Measurements from ENCODE around the gene PMP22.

Gene PMP22

DNA sequence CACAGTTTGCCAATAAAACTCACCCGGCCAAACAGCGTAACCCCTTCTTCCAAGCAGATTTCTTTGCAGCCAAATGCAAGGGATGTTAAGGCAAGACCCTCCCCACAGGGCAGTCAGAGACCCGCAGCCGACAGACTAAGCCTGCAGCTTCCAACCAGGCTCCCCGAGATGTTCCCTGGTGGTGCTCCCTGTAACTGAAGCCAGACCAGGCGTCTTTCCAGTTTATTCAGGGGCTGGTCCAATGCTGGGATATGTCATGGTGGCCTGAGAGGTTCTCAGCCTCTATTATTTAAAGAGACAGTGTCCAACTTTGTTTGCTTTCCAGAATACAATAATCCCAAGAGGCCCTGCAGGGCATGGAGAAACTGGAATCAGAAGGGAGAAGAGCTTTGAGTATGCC lies at the start of gene PMP22:
Gene PMP22, minus strand, starts transcription at position 196 of the 400 bp plus-strand sequence. CDS start 4,599 bp downstream, outside the sequence.
- CTCF ChIA-PET: no interaction called here
- TF ChIP-seq LEF1 (IDR thresholded peaks at IDR 0.05; ENCODE audit: borderline replicate concordance) (no peak), FOXK2 (IDR thresholded peaks at IDR 0.05) (no peak), FOXA1 (IDR thresholded peaks at IDR 0.05) (no peak), HDGF (IDR thresholded peaks at IDR 0.05; ENCODE audit: borderline replicate concordance) (no peak), BHLHE40 (IDR thresholded peaks at IDR 0.05; ENCODE audit: borderline replicate concordance) (no peak), SUZ12 (IDR thresholded peaks at IDR 0.05) (no peak), TARDBP (IDR thresholded peaks at IDR 0.05) (no peak), ZNF384 (IDR thresholded peaks at IDR 0.05) (no peak)
- TF ChIP-seq, protein P1, sequence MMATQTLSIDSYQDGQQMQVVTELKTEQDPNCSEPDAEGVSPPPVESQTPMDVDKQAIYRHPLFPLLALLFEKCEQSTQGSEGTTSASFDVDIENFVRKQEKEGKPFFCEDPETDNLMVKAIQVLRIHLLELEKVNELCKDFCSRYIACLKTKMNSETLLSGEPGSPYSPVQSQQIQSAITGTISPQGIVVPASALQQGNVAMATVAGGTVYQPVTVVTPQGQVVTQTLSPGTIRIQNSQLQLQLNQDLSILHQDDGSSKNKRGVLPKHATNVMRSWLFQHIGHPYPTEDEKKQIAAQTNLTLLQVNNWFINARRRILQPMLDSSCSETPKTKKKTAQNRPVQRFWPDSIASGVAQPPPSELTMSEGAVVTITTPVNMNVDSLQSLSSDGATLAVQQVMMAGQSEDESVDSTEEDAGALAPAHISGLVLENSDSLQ (IDR thresholded peaks at IDR 0.05): no peak
- no peak for DNase-seq (ENCODE audit: extremely low spot score)
- POLR2A ChIA-PET: no interaction called here

GRCh38 chr17:15311996-15312395 lies 46.9 kb upstream of the PMP22 start:
- CTCF ChIA-PET: no interaction called here
- POLR2A ChIA-PET: no interaction called here
- TF ChIP-seq FOXA1 (IDR thresholded peaks at IDR 0.05): no peak
- no peak for DNase-seq (ENCODE audit: extremely low spot score)

DNA sequence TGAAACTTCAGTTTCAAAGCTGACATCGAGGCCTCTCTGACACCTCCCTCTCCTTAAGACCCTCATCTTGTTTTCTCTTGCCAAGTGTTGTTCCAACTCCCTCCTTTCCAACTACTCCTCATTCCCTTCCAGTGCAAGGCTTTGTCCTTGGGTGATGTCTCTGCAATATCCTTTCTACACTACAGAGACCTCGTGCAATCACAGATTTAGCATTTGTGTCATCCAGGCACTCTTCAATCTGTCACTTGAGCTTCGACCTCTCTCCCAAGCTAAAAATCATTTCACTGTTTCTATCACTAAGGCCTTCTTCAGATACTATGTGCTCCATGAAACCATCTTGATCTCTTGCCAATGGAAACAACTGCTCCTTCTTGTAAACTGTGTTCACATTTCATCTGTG lies 44.7 kb upstream of the PMP22 start:
- no peak for DNase-seq (ENCODE audit: extremely low spot score)
- POLR2A ChIA-PET: no interaction called here
- CTCF ChIA-PET: no interaction called here
- TF ChIP-seq ARNT (IDR thresholded peaks at IDR 0.05) (no peak), SUZ12 (IDR thresholded peaks at IDR 0.05) (no peak), NFRKB (IDR thresholded peaks at IDR 0.05) (no peak), ELF4 (IDR thresholded peaks at IDR 0.05) (no peak), TARDBP (IDR thresholded peaks at IDR 0.05) (no peak), LEF1 (IDR thresholded peaks at IDR 0.05; ENCODE audit: borderline replicate concordance) (no peak), CTBP1 (IDR thresholded peaks at IDR 0.05; ENCODE audit: borderline replicate concordance) (no peak), BHLHE40 (IDR thresholded peaks at IDR 0.05; ENCODE audit: borderline replicate concordance) (no peak), FOXM1 (IDR thresholded peaks at IDR 0.05; ENCODE audit: borderline replicate concordance) (no peak), L3MBTL2 (conservative IDR thresholded peaks at IDR 0.05) (no peak), ZNF384 (IDR thresholded peaks at IDR 0.05) (no peak)
- TF ChIP-seq, protein P1 (IDR thresholded peaks at IDR 0.05): no peak

DNA sequence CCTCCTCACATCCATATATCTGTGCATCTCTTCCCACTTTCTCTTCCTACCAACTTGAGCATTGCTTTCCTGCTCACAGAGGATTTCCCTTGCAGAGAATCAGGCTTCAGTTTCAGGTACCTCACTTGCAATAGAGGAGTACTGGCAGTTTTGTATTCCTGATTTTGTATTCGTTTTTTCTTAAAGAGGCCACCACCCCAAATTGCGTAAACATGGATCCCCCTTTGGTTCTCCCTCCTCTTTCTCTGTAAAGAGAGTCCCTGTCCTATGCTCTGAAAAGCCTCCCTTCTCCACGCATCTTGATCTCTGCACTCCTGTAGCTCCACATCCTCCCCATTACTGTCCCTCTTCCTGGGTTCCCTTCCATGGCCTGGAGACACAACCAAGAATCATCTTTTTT lies 44.1 kb upstream of the PMP22 start:
- CTCF ChIA-PET: no interaction called here
- no peak for TF ChIP-seq CTBP1 (IDR thresholded peaks at IDR 0.05; ENCODE audit: borderline replicate concordance)
- TF ChIP-seq ZNF384 (IDR thresholded peaks at IDR 0.05): no peak
- TF ChIP-seq LEF1 (IDR thresholded peaks at IDR 0.05; ENCODE audit: borderline replicate concordance): no peak
- TF ChIP-seq FOXA1 (IDR thresholded peaks at IDR 0.05): no peak
- no peak for TF ChIP-seq ARNT (IDR thresholded peaks at IDR 0.05)
- TF ChIP-seq FOXK2 (IDR thresholded peaks at IDR 0.05): no peak
- TF ChIP-seq FOXM1 (IDR thresholded peaks at IDR 0.05; ENCODE audit: borderline replicate concordance): no peak
- no peak for TF ChIP-seq NFRKB (IDR thresholded peaks at IDR 0.05)
- no peak for TF ChIP-seq ELF4 (IDR thresholded peaks at IDR 0.05)
- TF ChIP-seq, protein P1 (IDR thresholded peaks at IDR 0.05): no peak
- no peak for TF ChIP-seq SP1 (IDR thresholded peaks at IDR 0.05)
- TF ChIP-seq HDGF (IDR thresholded peaks at IDR 0.05; ENCODE audit: borderline replicate concordance): no peak
- no peak for TF ChIP-seq TARDBP (IDR thresholded peaks at IDR 0.05)
- no peak for TF ChIP-seq L3MBTL2 (conservative IDR thresholded peaks at IDR 0.05)
- no peak for TF ChIP-seq SUZ12 (IDR thresholded peaks at IDR 0.05)
- no peak for TF ChIP-seq BHLHE40 (IDR thresholded peaks at IDR 0.05; ENCODE audit: borderline replicate concordance)
- POLR2A ChIA-PET: no interaction called here
- no peak for DNase-seq (ENCODE audit: extremely low spot score)

DNA sequence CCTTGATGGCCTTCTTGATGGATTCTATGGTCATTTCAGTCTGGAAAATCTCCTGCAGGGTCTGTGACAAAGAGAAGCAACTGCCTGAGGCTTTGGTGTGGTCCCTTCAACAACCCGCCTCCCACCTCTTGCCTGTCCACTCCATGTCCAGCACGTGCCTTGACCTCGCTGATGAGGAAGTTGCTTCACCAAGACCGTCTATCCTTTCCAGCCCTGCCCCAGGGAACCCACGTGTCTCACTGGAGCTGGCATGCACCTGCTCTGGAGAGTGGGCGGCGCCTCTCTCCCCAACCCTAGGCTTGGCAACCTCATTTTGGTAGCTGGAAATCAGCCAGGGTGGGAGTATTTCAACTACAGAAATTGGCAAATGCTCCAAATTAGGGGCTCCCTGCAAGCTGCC lies 43.6 kb upstream of the PMP22 start:
- ChIA-PET CTCF (no interaction called here), POLR2A (no interaction called here)
- TF ChIP-seq SP1 (IDR thresholded peaks at IDR 0.05): no peak
- no peak for TF ChIP-seq HDGF (IDR thresholded peaks at IDR 0.05; ENCODE audit: borderline replicate concordance)
- TF ChIP-seq L3MBTL2 (conservative IDR thresholded peaks at IDR 0.05): no peak
- no peak for TF ChIP-seq ELF4 (IDR thresholded peaks at IDR 0.05)
- no peak for TF ChIP-seq CTBP1 (IDR thresholded peaks at IDR 0.05; ENCODE audit: borderline replicate concordance)
- TF ChIP-seq LEF1 (IDR thresholded peaks at IDR 0.05; ENCODE audit: borderline replicate concordance): no peak
- TF ChIP-seq SUZ12 (IDR thresholded peaks at IDR 0.05): no peak
- no peak for TF ChIP-seq NFRKB (IDR thresholded peaks at IDR 0.05)
- TF ChIP-seq ZNF384 (IDR thresholded peaks at IDR 0.05): no peak
- no peak for TF ChIP-seq BHLHE40 (IDR thresholded peaks at IDR 0.05; ENCODE audit: borderline replicate concordance)
- TF ChIP-seq, protein P1 (IDR thresholded peaks at IDR 0.05): no peak
- no peak for TF ChIP-seq FOXA1 (IDR thresholded peaks at IDR 0.05)
- TF ChIP-seq FOXK2 (IDR thresholded peaks at IDR 0.05): no peak
- TF ChIP-seq TARDBP (IDR thresholded peaks at IDR 0.05): no peak
- no peak for TF ChIP-seq ARNT (IDR thresholded peaks at IDR 0.05)
- TF ChIP-seq FOXM1 (IDR thresholded peaks at IDR 0.05; ENCODE audit: borderline replicate concordance): no peak
- no peak for DNase-seq (ENCODE audit: extremely low spot score)

- CTCF ChIA-PET: no interaction called here
- POLR2A ChIA-PET: no interaction called here
Observed at GRCh38 chr17:15307710-15308111, 42.6 kb upstream of the PMP22 start.

More at GRCh38 chr17:15307710-15308111, 42.6 kb upstream of the PMP22 start:
- TF ChIP-seq CTBP1 (IDR thresholded peaks at IDR 0.05; ENCODE audit: borderline replicate concordance) (no peak), FOXM1 (IDR thresholded peaks at IDR 0.05; ENCODE audit: borderline replicate concordance) (no peak), FOXA1 (IDR thresholded peaks at IDR 0.05) (no peak), HDGF (IDR thresholded peaks at IDR 0.05; ENCODE audit: borderline replicate concordance) (no peak), ZNF384 (IDR thresholded peaks at IDR 0.05) (no peak)
- TF ChIP-seq, protein P1 (IDR thresholded peaks at IDR 0.05): no peak
- DNase-seq (ENCODE audit: extremely low spot score): no peak

Measured in HEK293T (cell line).